Gastroesophageal sphincter (tissue), 4 donors: ENCODE results near the gene CCDC124. TPM values are rescaled to one million over a fixed set of nuclear protein-coding genes. Genes with fewer than 3 reads are reported as not detected.

Source experiments
- ATAC-seq: fragments of 150-250 bp; one replicate; pipeline ENCODE4 v1.9.1; 2016; ENCODE audit warnings: mild to moderate bottlenecking, moderate library complexity
- H3K27ac ChIP-seq, 4 donors: fragments of 200-600 bp; sonication (generic) in 3 of 4; 1 replicate in 3 of 4; 2 replicates in 1 of 4; pipeline ENCODE4 v1.5.1; 2016 to 2019
- H3K27me3 ChIP-seq: fragments of 200-600 bp; sonication (generic); one replicate; pipeline ENCODE4 v1.5.1; 2019
- H3K36me3 ChIP-seq, 2 donors: fragments of 200-600 bp; sonication (generic); one replicate each; pipeline ENCODE4 v1.5.1; 2019; ENCODE audit warnings: control low read depth in 1 of 2
- H3K4me1 ChIP-seq, 3 donors: fragments of 200-600 bp; sonication (generic); 1 replicate in 2 of 3; 2 replicates in 1 of 3; pipeline ENCODE4 v1.5.1; 2016 to 2019; ENCODE audit warnings: control low read depth in 2 of 3
- H3K4me3 ChIP-seq, 2 donors: fragments of 200-600 bp; sonication (generic); one replicate each; pipeline ENCODE4 v1.5.1; 2019; ENCODE audit warnings: mild to moderate bottlenecking in 1 of 2, moderate library complexity in 1 of 2
- H3K9me3 ChIP-seq, 3 donors: fragments of 200-600 bp; sonication (generic); one replicate each; pipeline ENCODE4 v1.5.1; 2017 to 2019; ENCODE audit warnings: control low read depth in 2 of 3
- EP300 ChIP-seq: sonication (generic); formaldehyde crosslinking; IDR thresholded peaks from one replicate; pipeline ENCODE4 v1.6.1; 2017; ENCODE audit warnings: antibody characterized with exemption, mild to moderate bottlenecking
- POLR2A ChIP-seq, 2 donors: fragments of 450-650 bp; IDR thresholded peaks; one replicate each; pipeline ENCODE4 v1.6.1; 2017; ENCODE audit warnings: antibody characterized with exemption in 2 of 2, mild to moderate bottlenecking in 2 of 2, moderate library complexity in 1 of 2
- POLR2AphosphoS5 ChIP-seq: sonication (generic); formaldehyde crosslinking; IDR thresholded peaks from one replicate; pipeline ENCODE4 v1.6.1; 2017; ENCODE audit warnings: antibody characterized with exemption
- WGBS, 2 donors: methylation state at CpG; one replicate each; pipeline ENCODE4 v1.1.5; 2018; ENCODE audit warnings: low coverage in 1 of 2; 5-methylcytosine and 5-hydroxymethylcytosine counted together
- total RNA-seq, 4 donors: library from RNA; depleted of rRNA; stranded (reverse); fragments of >200 nt; gene quantifications; one replicate each; pipeline ENCODE4 v1.1.0, GENCODE V29; 2016
- TF ChIP-seq, protein P1 (sequence below), 4 experiments: fragments of 200-600 bp in 2 of 4; fragments of 450-650 bp in 2 of 4; sonication (generic) in 1 of 4; IDR thresholded peaks; one replicate each; pipeline ENCODE4 v1.5.1; 2017 to 2019; ENCODE audit warnings: antibody characterized with exemption in 4 of 4, mild to moderate bottlenecking in 2 of 4, moderate library complexity in 2 of 4

CCDC124 gene
- total RNA-seq, 4 donors from 2014 or later = 48.1 to 75.9 (median 56.6) TPM

DNA sequence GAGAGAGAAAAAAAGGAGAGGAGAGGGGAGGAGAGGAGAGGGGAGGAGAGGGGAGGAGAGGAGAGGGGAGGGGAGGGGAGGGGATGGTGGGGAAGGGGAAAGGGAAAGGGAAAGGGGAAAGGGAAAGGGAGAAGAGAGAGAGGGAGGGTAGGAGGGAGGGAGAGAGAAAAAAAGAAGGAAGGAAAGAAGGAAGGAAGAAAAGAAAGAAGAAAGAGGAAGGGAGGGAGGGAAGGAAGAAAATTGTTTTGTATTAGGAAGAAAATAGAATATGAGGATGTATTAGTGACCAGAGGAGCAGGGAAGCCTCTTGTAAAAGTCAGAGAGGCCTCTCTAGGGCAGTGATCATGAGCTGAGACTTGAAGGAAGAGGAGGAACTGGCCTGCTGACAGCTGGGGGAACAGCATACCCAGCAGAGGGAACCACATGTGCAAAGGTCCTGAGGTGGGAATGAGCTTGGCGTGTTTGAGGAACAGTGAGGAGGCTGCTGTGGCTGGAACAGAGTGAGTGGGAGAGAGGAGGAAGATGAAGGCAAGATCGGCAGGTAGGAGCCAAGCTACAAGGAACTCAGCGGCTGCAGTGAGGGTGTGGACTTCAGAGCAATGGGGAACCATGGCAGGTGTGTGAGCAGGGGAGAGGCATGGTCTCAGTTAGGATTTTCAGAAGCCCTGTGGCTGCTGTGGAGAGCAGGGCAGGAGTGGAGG is 24.5 kb downstream of the CCDC124 start:
- H3K27me3 ChIP-seq = peaks cover 83% of the 10 kb centered on the region
- no peak overlapping the region for H3K4me3 ChIP-seq
- no peak for TF ChIP-seq POLR2AphosphoS5
- TF ChIP-seq POLR2A (IDR thresholded peaks at IDR 0.05) = no peak
- TF ChIP-seq, protein P1, sequence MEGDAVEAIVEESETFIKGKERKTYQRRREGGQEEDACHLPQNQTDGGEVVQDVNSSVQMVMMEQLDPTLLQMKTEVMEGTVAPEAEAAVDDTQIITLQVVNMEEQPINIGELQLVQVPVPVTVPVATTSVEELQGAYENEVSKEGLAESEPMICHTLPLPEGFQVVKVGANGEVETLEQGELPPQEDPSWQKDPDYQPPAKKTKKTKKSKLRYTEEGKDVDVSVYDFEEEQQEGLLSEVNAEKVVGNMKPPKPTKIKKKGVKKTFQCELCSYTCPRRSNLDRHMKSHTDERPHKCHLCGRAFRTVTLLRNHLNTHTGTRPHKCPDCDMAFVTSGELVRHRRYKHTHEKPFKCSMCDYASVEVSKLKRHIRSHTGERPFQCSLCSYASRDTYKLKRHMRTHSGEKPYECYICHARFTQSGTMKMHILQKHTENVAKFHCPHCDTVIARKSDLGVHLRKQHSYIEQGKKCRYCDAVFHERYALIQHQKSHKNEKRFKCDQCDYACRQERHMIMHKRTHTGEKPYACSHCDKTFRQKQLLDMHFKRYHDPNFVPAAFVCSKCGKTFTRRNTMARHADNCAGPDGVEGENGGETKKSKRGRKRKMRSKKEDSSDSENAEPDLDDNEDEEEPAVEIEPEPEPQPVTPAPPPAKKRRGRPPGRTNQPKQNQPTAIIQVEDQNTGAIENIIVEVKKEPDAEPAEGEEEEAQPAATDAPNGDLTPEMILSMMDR (IDR thresholded peaks at IDR 0.05) = no peak
- no peak for TF ChIP-seq EP300
- H3K27ac ChIP-seq = no peak overlapping the region
- 72 to 88% methylated on average over 3 of the region's 3 CpGs for WGBS, 2 donors
- peaks cover 0 to 6% (median 3%) of the 10 kb centered on the region in 3 donors for H3K4me1 ChIP-seq
- H3K9me3 ChIP-seq = no peaks in the 10 kb centered on the region
- ATAC-seq = no peak
- H3K36me3 ChIP-seq = no peaks in the 10 kb centered on the region

DNA sequence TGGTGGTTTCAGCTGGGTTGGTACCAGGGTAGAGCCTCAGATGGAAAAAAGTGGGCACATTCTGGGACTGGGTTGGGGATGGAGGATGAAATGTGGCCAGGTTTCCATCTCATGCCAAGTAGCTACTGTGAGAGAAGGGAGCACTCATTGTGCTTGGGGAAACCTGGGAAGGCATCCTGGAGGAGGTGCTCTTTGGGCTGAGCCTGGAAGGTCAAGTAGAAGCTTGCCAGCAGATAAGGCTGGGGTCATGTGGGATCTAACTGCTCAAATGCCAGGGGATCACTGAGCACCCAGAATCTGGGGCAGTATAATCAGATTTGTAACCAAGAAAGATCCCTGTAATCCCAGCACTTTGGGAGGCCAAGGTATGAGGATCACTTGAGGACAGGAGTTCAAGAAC is 25.1 kb downstream of the CCDC124 start:
- H3K27ac ChIP-seq = no peak overlapping the region
- peaks cover 83% of the 10 kb centered on the region for H3K27me3 ChIP-seq
- no peak overlapping the region for H3K4me3 ChIP-seq
- TF ChIP-seq, protein P1 (IDR thresholded peaks at IDR 0.05) = no peak
- TF ChIP-seq POLR2A (IDR thresholded peaks at IDR 0.05) = no peak
- no peak for TF ChIP-seq POLR2AphosphoS5
- peaks cover 0 to under 1% (median 0%) of the 10 kb centered on the region in 3 donors for H3K4me1 ChIP-seq
- ATAC-seq = no peak
- no peaks in the 10 kb centered on the region for H3K9me3 ChIP-seq
- H3K36me3 ChIP-seq = no peaks in the 10 kb centered on the region

DNA sequence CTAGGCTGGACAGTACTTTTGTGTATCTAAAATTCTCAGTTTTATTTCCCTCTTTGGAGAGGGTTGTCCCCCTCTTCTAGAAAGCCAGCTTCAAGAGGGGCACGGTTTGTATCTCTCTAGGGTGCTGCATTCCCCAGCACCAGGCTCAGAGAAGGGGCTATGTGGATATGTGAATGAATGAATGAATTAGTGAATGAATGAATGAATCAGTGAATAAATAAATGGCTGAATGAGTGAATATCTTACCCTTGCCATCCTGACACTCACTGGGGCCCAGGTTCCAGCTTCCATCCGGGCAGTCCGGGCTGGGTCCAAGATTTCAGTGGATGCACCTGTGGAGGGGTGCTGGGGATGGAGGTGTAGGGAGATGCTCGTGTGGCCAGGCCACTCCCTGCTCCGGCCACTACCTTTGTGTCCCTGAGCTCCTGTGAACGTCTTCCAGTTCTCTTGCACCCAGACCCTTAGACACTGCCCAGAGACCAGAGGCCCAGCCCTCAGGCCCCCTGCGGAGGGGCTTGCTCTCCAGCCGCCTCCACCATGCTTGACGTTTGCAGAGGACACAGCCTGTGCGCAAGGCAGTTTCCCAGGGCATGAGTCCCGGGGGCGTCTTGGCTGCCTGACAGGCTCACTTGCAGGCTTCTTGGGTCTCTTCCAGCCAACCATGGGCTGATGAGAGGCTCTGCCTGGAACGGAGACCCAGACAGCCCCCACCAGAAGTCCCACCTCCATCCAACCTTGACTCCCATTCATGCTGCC is 31.3 kb downstream of the CCDC124 start:
- Histone ChIP-seq H3K27me3 (peaks cover 93% of the 10 kb centered on the region), H3K4me1 (peaks cover 0 to 13% (median 0%) of the 10 kb centered on the region in 3 donors), H3K9me3 (no peaks in the 10 kb centered on the region), H3K4me3 (no peak overlapping the region), H3K36me3 (no peaks in the 10 kb centered on the region), H3K27ac (no peak overlapping the region)
- no peak for ATAC-seq
- WGBS, 2 donors = 57 to 58% methylated on average over 1 to 5 of the region's 13 CpGs
- no peak for TF ChIP-seq POLR2A (IDR thresholded peaks at IDR 0.05)
- TF ChIP-seq EP300 = no peak
- TF ChIP-seq POLR2AphosphoS5 = no peak
- TF ChIP-seq, protein P1 (IDR thresholded peaks at IDR 0.05) = no peak

- 43 to 100% methylated on average over 1 to 3 of the region's 11 CpGs for WGBS, 2 donors
- no peak for ATAC-seq
- Histone ChIP-seq H3K4me1 (peaks cover 0 to 13% (median 0%) of the 10 kb centered on the region in 3 donors), H3K9me3 (no peaks in the 10 kb centered on the region), H3K36me3 (no peaks in the 10 kb centered on the region), H3K27me3 (peaks cover 90% of the 10 kb centered on the region), H3K4me3 (no peak overlapping the region), H3K27ac (no peak overlapping the region)
- no peak for TF ChIP-seq POLR2AphosphoS5
- TF ChIP-seq POLR2A (IDR thresholded peaks at IDR 0.05) = no peak
- TF ChIP-seq, protein P1 (IDR thresholded peaks at IDR 0.05) = no peak
- TF ChIP-seq EP300 = no peak
Measured at GRCh38 chr19:17965370-17966128, 32.7 kb downstream of the CCDC124 start.
